HL-60/S4 treated with phorbol 12-myristate 13-acetate at 8.2 ng/mL for 4 days and 3 days (cell line): ENCODE measurements around the gene AP4E1.
"Not testable (repeated sequence)": the region's sequence is repeated elsewhere in the genome, so short reads cannot be mapped to it uniquely, and the experiment has no call there.

ENCODE experiments used
- in situ Hi-C: fragments of 300-500 bp; cut with MboI; formaldehyde crosslinking; loops from 2 replicates; pipeline ENCODE4 v1.15.0; 2022; ENCODE audit warnings: low sequenced_read_pairs

Gene AP4E1

GRCh38 chr15:50888054-50888453, 20.4 kb upstream of the AP4E1 start:
- in situ Hi-C loops, result no loop called here

GRCh38 chr15:50889589-50889988, 18.9 kb upstream of the AP4E1 start:
- in situ Hi-C loops, result no loop called here

- in situ Hi-C loops, result no loop called here
Observed at GRCh38 chr15:50890751-50891150, 17.7 kb upstream of the AP4E1 start.

- in situ Hi-C loops, result no loop called here
Observed at GRCh38 chr15:50891159-50891558, 17.3 kb upstream of the AP4E1 start.

- in situ Hi-C loops, result no loop called here
Observed at GRCh38 chr15:50893976-50894375, 14.5 kb upstream of the AP4E1 start.

GRCh38 chr15:50901390-50901789, 7.1 kb upstream of the AP4E1 start:
- in situ Hi-C loops, result not testable (repeated sequence)

GRCh38 chr15:50904211-50904610, 4.3 kb upstream of the AP4E1 start:
- in situ Hi-C loops, result no loop called here

- in situ Hi-C loops, result no loop called here
Observed at GRCh38 chr15:50905055-50905454, 3.4 kb upstream of the AP4E1 start.

- in situ Hi-C loops, result no loop called here
Observed at GRCh38 chr15:50906954-50907600, 1.4 kb upstream of the AP4E1 start.

GRCh38 chr15:50907601-50908208, 778 bp upstream of the AP4E1 start:
- in situ Hi-C loops, result no loop called here

- in situ Hi-C loops, result no loop called here
Observed at GRCh38 chr15:50909010-50909317, 481 bp downstream of the AP4E1 start.

- in situ Hi-C loops, result not testable (repeated sequence)
Observed at GRCh38 chr15:50910426-50910795, 1.9 kb downstream of the AP4E1 start.

GRCh38 chr15:50911001-50911400, 2.5 kb downstream of the AP4E1 start:
- in situ Hi-C loops, result no loop called here

GRCh38 chr15:50911621-50912020, 3.1 kb downstream of the AP4E1 start:
- in situ Hi-C loops, result no loop called here

- in situ Hi-C loops, result no loop called here
Observed at GRCh38 chr15:50916400-50916799, 7.9 kb downstream of the AP4E1 start.

- in situ Hi-C loops, result not testable (repeated sequence)
Observed at GRCh38 chr15:50919359-50919758, 10.9 kb downstream of the AP4E1 start.

GRCh38 chr15:50925281-50925680, 16.8 kb downstream of the AP4E1 start:
- in situ Hi-C loops, result no loop called here

- in situ Hi-C loops, result no loop called here
Observed at GRCh38 chr15:50929062-50929461, 20.6 kb downstream of the AP4E1 start.

GRCh38 chr15:50930792-50931191, 22.3 kb downstream of the AP4E1 start:
- in situ Hi-C loops, result no loop called here

- in situ Hi-C loops, result no loop called here
Observed at GRCh38 chr15:50933341-50933740, 24.9 kb downstream of the AP4E1 start.

- in situ Hi-C loops, result no loop called here
Observed at GRCh38 chr15:50938525-50938924, 30.0 kb downstream of the AP4E1 start.

- in situ Hi-C loops, result no loop called here
Observed at GRCh38 chr15:50939911-50940310, 31.4 kb downstream of the AP4E1 start.

- in situ Hi-C loops, result no loop called here
Observed at GRCh38 chr15:50940506-50940905, 32.0 kb downstream of the AP4E1 start.
